Loucy (cell line): Measurements from ENCODE around the gene DEPDC7.

Experiments used
- H2AFZ ChIP-seq: fragments of 200-600 bp; sonication (generic); 2 replicates; pipeline ENCODE4 v1.6.0; 2016; ENCODE audit warnings: antibody characterized with exemption, mild to moderate bottlenecking, low read length, moderate library complexity
- H3F3A ChIP-seq: fragments of 200-600 bp; 2 replicates; pipeline ENCODE4 v1.6.0; 2016; ENCODE audit warnings: antibody characterized with exemption, low read depth, mild to moderate bottlenecking
- H3K27me3 ChIP-seq: fragments of 200-600 bp; sonication (generic); 2 replicates; pipeline ENCODE4 v1.6.1; 2014; ENCODE audit warnings: low read length, mild to moderate bottlenecking; ENCODE audit not compliant: insufficient read depth, poor library complexity, severe bottlenecking
- H3K36me3 ChIP-seq: fragments of 200-600 bp; sonication (generic); 2 replicates; pipeline ENCODE4 v1.6.1; 2016; ENCODE audit warnings: low read length; ENCODE audit not compliant: insufficient read depth
- H3K4me1 ChIP-seq: fragments of 200-600 bp; sonication (generic); 2 replicates; pipeline ENCODE4 v1.5.1; 2014; ENCODE audit warnings: low read length, mild to moderate bottlenecking; ENCODE audit not compliant: insufficient read depth, poor library complexity, severe bottlenecking
- H3K4me2 ChIP-seq: fragments of 200-600 bp; sonication (generic); 2 replicates; pipeline ENCODE4 v1.6.0; 2014; ENCODE audit warnings: antibody characterized with exemption, low read length, low read depth, mild to moderate bottlenecking; ENCODE audit not compliant: poor library complexity, severe bottlenecking
- H3K4me3 ChIP-seq: fragments of 200-600 bp; sonication (generic); 2 replicates; pipeline ENCODE4 v1.5.1; 2014; ENCODE audit warnings: low read length, mild to moderate bottlenecking, mixed read lengths; ENCODE audit not compliant: poor library complexity, severe bottlenecking
- H3K79me2 ChIP-seq: fragments of 200-600 bp; sonication (generic); 2 replicates; pipeline ENCODE4 v1.6.1; 2014; ENCODE audit warnings: low read length; ENCODE audit not compliant: insufficient read depth
- H3K9ac ChIP-seq: fragments of 200-600 bp; sonication (generic); 2 replicates; pipeline ENCODE4 v1.6.0; 2014; ENCODE audit warnings: mild to moderate bottlenecking, low read depth, low read length, moderate library complexity; ENCODE audit not compliant: poor library complexity, severe bottlenecking
- H3K9me2 ChIP-seq: fragments of 200-600 bp; sonication (generic); replicated peaks from 2 replicates; pipeline ENCODE4 v1.6.1; 2016; ENCODE audit warnings: low read depth, low read length, mixed read lengths
- H3K9me3 ChIP-seq: fragments of 200-600 bp; sonication (generic); 2 replicates; pipeline ENCODE4 v1.6.1; 2014; ENCODE audit warnings: mild to moderate bottlenecking, antibody characterized with exemption, low read length, low read depth; ENCODE audit not compliant: insufficient read depth
- H4K20me1 ChIP-seq: fragments of 200-600 bp; sonication (generic); 2 replicates; pipeline ENCODE4 v1.6.0; 2014; ENCODE audit warnings: antibody characterized with exemption, low read length, mild to moderate bottlenecking; ENCODE audit not compliant: insufficient read depth, poor library complexity, severe bottlenecking
- EZH2phosphoT487 ChIP-seq: fragments of 200-600 bp; IDR thresholded peaks from 2 replicates; pipeline ENCODE4 v1.6.1; 2018; ENCODE audit warnings: antibody characterized with exemption, mild to moderate bottlenecking, moderate library complexity, borderline replicate concordance
- TF ChIP-seq, protein P1 (sequence below): fragments of 200-600 bp; sonication (generic); conservative IDR thresholded peaks from 2 replicates; pipeline ENCODE4 v1.5.1; 2014; ENCODE audit warnings: mild to moderate bottlenecking, antibody characterized with exemption, low read length

The DEPDC7 gene

DNA sequence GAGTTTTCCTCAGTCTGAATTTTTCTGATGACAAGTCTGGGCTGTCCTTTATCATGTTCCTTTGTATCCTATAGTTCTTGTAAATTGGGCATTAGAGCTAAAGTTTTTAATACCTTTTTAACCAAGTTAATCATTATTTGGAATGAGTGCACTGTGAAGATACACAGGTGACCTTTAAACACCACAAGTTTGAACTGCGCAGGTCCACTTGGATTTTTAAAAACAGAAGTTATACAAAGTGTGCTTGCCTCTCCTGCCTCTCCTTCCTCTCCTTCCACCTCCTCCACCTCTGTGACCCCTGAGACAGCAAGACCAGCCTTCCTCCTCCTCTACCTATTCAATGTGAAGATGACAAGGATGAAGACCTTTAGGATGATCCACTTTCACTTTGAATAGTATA is 19.3 kb downstream of the DEPDC7 start:
- Histone ChIP-seq H3K79me2 (peaks cover 2% of the 10 kb centered on the region; the same call in 1 of the 2 replicates), H3K9me3 (no peaks in the 10 kb centered on the region), H3K9me2 (no peaks in the 10 kb centered on the region), H3K27me3 (no peaks in the 10 kb centered on the region), H2AFZ (peak overlapping the region; percentile 70; the same call in 1 of the 2 replicates), H3K9ac (no peak overlapping the region), H3K36me3 (no peaks in the 10 kb centered on the region), H3K4me2 (no peak overlapping the region), H3K4me3 (no peak overlapping the region), H3K4me1 (peaks cover 3% of the 10 kb centered on the region), H4K20me1 (no peaks in the 10 kb centered on the region), H3F3A (no peaks in the 10 kb centered on the region)
- no peak for TF ChIP-seq EZH2phosphoT487
- TF ChIP-seq, protein P1, sequence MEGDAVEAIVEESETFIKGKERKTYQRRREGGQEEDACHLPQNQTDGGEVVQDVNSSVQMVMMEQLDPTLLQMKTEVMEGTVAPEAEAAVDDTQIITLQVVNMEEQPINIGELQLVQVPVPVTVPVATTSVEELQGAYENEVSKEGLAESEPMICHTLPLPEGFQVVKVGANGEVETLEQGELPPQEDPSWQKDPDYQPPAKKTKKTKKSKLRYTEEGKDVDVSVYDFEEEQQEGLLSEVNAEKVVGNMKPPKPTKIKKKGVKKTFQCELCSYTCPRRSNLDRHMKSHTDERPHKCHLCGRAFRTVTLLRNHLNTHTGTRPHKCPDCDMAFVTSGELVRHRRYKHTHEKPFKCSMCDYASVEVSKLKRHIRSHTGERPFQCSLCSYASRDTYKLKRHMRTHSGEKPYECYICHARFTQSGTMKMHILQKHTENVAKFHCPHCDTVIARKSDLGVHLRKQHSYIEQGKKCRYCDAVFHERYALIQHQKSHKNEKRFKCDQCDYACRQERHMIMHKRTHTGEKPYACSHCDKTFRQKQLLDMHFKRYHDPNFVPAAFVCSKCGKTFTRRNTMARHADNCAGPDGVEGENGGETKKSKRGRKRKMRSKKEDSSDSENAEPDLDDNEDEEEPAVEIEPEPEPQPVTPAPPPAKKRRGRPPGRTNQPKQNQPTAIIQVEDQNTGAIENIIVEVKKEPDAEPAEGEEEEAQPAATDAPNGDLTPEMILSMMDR = no peak

DNA sequence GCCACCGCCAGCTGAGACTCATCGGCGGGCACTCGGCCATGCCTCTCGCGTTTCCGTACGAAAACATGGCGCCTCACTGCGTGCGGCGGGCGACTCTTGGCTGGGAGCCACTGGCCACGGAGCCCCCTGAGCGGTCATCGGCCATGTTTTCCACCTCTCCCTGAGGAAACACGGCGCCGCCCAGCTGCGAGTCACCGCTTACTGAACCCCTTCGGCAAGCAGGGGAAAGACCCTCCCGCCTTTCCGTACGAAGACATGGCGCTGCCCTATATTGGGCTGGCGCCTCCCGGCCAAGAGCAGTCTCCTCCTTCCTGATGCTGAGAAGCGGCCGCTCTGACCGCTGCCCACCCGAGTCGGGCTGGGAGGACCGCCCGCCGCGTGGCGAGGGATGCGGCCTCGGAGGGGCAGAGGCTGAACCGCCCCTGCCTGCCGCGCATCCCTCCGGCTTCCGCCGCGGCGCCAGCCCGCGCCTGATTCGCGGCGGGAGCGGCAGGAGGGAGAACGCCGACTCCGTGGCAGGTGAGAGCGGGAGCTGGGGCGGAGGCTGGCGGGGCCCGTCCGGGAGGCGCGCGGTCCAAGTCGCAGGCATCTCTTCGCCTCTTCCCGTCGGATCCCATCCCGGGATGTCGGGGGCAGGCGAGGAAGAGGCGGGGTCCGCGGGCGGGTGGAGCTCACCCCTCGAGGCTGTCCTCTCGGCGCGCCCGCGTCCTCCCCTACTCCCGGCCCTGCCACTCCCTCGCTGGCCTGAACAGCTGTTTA is 23.8 kb downstream of the DEPDC7 start, which contains the start of gene TCP11L1:
TCP11L1 (plus strand) TSS at position 299 of the 759 bp plus-strand sequence. CDS start 4,202 bp downstream, outside the sequence.
- Histone ChIP-seq H3K9me3 (no peaks in the 10 kb centered on the region), H4K20me1 (no peaks in the 10 kb centered on the region), H3F3A (no peaks in the 10 kb centered on the region), H3K79me2 (peaks cover 33% of the 10 kb centered on the region), H3K4me2 (peak within 1 kb of the TSS; percentile 84), H3K27me3 (no peaks in the 10 kb centered on the region), H3K9ac (peak within 1 kb of the TSS; percentile 79), H2AFZ (peak within 1 kb of the TSS; percentile 94), H3K36me3 (no peaks in the 10 kb centered on the region), H3K4me1 (peaks cover 23% of the 10 kb centered on the region), H3K4me3 (peak within 1 kb of the TSS; percentile 84), H3K9me2 (no peaks in the 10 kb centered on the region)
- TF ChIP-seq, protein P1 = no peak
- no peak for TF ChIP-seq EZH2phosphoT487

DNA sequence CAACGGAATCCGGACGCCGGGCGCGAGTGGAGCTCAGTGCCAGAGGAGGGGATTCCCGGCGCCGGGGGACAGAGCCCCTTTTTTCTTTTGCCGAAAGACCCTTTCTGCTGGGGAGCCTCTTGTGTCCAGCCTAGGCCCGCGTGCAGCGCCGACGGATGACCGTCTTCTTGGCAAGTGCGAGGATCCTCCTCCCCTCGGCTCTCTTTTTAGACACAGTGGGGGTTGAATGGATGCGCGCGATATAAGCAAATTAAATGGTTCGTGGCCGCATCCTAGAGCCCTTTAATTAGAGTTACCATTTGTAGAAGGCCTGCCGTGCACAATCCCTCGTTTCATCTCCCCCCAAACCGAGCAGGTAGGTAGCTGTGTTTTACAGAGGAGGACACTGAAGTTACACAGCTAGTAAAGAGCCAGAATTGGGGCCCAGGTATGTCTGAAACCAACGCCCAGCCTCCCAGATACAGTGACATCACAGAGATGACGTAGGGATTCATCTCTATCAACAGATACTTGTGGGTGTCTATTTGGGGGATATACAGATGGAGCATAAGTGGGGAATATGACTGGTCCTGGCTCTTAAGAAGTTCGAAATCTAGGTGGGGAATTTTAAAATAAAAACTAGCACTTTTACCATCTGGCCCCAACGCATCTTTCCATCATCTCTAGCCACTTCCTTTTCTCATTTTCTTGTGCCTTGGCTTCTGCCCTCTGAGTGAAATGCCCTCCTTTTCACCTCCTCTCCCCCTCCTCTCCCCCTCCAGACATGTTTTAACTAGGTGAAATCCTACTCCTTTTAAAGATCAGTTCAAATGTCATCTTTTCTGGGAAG is 24.6 kb downstream of the DEPDC7 start:
- Histone ChIP-seq H3K27me3 (no peaks in the 10 kb centered on the region), H3K36me3 (peaks cover 5% of the 10 kb centered on the region; the same call in 1 of the 2 replicates), H3K4me3 (peak overlapping the region; percentile 84), H3K4me2 (peak overlapping the region; percentile 84), H4K20me1 (no peaks in the 10 kb centered on the region), H3F3A (no peaks in the 10 kb centered on the region), H3K9me2 (no peaks in the 10 kb centered on the region), H3K79me2 (peaks cover 33% of the 10 kb centered on the region), H3K9ac (peak overlapping the region; percentile 79), H3K4me1 (peaks cover 23% of the 10 kb centered on the region), H2AFZ (peak overlapping the region; percentile 94), H3K9me3 (no peaks in the 10 kb centered on the region)
- TF ChIP-seq EZH2phosphoT487 = no peak
- TF ChIP-seq, protein P1 = no peak
